Dermis microvascular lymphatic vessel endothelial cell (primary cell): ENCODE data around the gene PRRC2B. TPM values are rescaled to one million over a fixed set of nuclear protein-coding genes. Genes with fewer than 3 reads are reported as not detected.
A peak's percentile ranks its signal among the peaks of the same experiment; 100 is the strongest.
"Not testable (repeated sequence)": the region's sequence is repeated elsewhere in the genome, so short reads cannot be mapped to it uniquely, and the experiment has no call there.

Experiments used
- DNase-seq, 2 donors: peaks; one replicate each; pipeline versions ENCODE4 v3.0.0 to v3.0.0-alpha.2; 2010; ENCODE audit warnings: low read depth in 2 of 2
- total RNA-seq: library from RNA; depleted of rRNA; stranded (reverse); fragments of >200 nt; gene quantifications from 2 replicates; pipeline ENCODE4 v1.2.1, GENCODE V29; 2014

Gene PRRC2B
- total RNA-seq, 1 donor from 2014 or later: 31.1 TPM

GRCh38 chr9:131515559-131516031 lies 121.7 kb downstream of the PRRC2B start:
- DNase-seq: not testable (repeated sequence)

DNA sequence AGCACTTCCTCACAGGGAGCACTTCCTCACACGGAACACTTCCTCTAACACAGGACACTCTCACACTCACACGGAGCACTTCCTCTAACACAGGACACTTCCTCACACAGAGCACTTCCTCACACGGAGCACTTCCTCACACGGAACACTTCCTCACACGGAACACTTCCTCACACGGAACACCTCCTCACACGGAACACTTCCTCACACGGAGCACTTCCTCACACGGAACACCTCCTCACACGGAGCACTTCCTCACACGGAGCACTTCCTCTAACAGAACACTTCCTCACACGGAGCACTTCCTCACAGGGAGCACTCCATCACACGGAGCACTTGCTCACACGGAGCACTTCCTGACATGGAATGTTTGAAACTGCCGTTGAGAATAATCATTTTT lies 122.2 kb downstream of the PRRC2B start:
- DNase-seq: no peak

GRCh38 chr9:131516930-131517329 lies 123.0 kb downstream of the PRRC2B start:
- no peak for DNase-seq

DNA sequence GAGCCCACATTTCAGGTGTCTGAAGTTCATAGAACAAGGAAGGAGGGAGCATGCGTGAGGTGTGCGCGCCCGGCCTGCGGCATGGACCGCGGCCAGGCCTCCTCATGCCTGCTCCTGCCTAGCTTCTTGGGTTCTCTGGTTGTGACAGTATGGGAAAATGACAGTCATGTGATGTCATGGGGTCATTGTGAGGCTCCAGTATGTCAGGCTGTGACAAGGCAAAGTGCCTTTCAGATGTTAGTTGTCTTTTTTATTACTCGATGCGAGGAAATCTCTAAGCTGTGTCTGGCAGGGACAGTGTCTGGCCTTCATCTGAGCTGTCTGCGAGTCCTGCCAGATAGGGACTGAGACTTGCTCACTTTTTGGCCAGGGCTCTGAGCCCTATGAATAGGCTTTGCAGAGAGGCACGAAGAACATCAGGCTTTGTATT lies 123.9 kb downstream of the PRRC2B start:
- no peak for DNase-seq

GRCh38 chr9:131518553-131518952 lies 124.7 kb downstream of the PRRC2B start:
- DNase-seq: no peak

GRCh38 chr9:131520503-131520902 lies 126.6 kb downstream of the PRRC2B start:
- no peak for DNase-seq

GRCh38 chr9:131521203-131521602 lies 127.3 kb downstream of the PRRC2B start:
- DNase-seq: no peak

DNA sequence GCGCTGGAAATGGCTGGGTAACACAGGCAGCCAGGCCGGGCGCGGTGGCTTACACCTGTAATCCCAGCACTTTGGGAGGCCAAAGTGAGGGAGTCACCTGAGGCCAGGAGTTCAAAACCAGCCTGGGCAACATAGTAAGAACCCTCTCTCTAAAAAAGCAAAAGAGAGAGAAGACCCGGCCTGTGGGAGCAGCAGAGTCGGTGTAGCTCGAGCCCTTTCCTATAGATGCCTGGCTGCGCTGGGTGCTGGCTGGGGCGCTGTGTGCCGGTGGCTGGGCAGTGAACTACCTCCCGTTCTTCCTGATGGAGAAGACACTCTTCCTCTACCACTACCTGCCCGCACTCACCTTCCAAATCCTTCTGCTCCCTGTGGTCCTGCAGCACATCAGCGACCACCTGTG lies 127.9 kb downstream of the PRRC2B start:
- DNase-seq: no peak

DNA sequence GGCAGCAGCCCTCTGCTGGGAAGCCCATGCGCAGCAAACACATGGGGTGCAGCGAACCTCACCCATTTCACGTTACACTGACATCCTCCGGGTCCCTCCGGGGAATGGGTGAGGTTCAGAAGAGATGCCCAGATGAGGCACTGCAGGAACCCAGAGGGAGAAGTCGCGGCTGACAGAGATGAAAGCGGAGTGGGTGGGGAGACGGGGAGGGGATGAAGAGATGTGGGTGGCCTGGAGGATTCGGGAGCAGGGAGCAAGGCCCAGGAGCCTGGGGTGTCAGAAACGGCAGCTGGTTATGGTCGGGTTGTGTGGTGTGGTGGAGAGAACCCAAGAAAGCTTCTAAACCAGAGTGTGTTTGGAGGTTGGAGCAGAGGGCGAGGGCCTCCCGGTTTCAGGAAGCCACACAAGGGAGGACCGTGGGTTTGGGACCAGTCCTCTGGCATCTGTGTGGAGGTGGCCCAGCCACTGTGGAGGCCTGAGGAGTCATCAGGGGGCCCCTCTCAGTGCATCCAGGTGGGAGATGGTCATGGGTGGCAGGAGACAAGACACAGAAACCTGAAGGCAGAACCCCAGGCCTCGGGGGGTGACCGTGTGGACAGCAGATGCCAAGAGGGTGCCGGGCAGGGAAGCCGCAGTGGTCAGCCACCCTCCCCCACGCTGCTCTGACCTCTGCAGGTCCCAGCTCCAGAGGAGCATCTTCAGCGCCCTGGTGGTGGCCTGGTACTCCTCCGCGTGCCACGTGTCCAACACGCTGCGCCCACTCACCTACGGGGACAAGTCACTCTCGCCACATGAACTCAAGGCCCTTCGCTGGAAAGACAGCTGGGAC lies 128.6 kb downstream of the PRRC2B start:
- no peak for DNase-seq

DNA sequence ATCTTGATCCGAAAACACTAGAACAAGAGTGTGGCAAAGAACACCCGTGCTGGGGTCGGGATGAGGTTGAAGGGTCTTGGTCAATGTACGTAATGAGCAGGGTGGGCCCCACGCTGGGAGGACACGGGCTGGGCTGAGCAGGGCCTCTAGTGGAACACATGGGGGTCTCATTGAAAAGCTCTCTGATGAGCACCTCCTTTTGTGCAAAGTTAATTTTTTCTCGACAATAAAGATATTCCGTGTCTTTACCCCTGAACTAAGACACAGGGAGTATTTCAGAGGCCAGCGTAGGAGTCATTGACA lies 129.2 kb downstream of the PRRC2B start:
- no peak for DNase-seq

- DNase-seq: no peak
These were observed 129.9 kb downstream of the PRRC2B start for GRCh38 chr9:131523451-131524435.

- DNase-seq: no peak
These were observed 130.9 kb downstream of the PRRC2B start for GRCh38 chr9:131524665-131525315.

GRCh38 chr9:131525643-131526565 lies 132.0 kb downstream of the PRRC2B start:
- no peak for DNase-seq

DNA sequence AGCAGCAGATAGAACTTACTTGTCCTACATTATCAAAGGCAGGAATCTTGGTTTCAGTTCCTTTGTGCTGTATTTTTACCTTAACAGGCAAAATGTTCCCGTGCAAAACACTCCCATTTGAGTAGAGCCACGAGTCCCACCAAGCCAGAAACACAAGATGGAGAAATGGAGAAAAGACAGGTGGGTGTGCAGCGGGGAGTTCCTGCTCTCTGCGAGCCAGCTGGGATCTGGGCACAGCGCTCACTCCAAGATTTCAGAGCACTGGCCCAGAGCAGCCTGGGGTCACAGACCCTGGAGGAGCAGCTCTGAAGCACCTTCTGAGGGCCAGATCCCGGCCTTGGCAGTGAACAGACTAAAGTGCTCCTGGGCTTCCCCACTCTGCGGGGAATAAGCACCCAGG lies 134.3 kb downstream of the PRRC2B start:
- DNase-seq: no peak

DNA sequence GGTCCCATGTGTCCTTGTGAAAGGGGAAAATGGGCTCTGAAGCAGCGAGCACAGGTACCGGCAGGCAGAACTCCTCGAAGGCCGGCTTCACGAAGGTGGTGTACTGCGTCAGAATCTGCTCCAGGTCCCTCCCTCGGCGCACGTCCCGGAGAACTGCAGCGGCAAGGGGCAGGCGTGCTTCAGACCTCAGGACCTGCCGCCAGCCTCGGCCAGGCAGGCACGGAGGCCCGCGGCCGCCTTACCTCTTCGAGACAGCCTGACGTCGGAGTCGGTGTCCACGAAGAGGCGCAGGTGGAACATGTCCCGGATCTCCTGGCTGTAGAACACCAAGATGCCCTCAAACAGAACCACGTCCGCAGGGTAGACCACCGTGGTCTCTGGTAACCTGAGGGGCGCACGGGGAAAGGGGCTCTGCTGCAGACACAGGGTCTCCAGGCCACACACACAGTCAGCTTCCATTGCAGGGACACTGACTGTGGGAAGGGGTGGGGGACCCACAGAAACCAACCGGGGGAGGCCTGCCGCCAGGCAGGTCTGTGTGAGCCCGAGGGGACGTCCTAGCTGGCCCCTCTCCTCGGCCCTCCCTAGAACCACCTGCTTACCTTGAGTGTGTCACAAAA lies 135.1 kb downstream of the PRRC2B start:
- no peak for DNase-seq

DNA sequence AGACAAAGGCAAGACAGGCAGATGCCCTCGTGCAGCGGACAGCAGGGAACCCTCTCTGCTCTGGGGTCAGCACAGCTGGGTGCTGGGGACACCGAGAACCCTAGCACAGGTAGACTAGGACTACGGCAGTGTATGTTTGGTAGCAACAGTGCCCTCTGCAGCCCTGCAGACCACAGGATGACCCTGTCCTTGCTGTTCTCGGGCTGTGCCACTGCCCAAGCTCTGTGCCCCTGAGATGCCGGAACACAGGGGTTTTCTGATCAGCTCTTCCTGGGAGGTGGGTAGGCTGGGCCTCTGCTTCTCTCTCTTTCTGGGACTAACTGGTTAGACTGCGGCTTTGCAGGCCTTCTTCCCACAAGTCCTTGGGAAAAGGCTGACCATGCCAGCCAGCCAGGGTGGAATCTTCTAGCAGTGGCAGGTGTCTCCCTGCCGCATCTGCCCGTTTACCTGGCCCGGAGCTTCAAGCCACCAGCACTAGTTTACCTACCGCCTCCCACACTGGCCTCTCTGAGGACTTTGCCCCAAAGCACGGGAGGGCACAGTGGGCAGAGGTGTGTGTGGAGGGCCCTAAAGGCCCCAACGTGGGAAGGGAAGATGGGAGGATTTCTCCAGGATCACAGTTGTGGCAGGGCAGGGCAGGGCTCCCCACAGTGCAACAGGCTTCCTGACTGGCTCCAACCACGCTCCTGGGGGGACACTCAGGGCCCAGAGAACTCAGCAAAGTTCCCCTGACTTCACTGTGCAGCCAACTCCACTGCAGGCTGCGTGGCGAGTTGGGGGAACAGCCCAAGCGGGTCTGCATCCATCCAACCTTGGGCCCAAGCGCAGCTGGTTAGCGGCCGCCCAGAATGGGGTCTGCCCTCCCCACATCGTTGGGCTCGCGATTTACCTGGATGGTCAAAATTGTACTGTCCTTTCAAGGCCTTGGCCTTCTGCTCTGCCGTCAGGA lies 136.0 kb downstream of the PRRC2B start:
- DNase-seq: no peak

GRCh38 chr9:131530546-131530919 lies 136.6 kb downstream of the PRRC2B start:
- DNase-seq: peak in 1 of 2 donors; percentile 46

DNA sequence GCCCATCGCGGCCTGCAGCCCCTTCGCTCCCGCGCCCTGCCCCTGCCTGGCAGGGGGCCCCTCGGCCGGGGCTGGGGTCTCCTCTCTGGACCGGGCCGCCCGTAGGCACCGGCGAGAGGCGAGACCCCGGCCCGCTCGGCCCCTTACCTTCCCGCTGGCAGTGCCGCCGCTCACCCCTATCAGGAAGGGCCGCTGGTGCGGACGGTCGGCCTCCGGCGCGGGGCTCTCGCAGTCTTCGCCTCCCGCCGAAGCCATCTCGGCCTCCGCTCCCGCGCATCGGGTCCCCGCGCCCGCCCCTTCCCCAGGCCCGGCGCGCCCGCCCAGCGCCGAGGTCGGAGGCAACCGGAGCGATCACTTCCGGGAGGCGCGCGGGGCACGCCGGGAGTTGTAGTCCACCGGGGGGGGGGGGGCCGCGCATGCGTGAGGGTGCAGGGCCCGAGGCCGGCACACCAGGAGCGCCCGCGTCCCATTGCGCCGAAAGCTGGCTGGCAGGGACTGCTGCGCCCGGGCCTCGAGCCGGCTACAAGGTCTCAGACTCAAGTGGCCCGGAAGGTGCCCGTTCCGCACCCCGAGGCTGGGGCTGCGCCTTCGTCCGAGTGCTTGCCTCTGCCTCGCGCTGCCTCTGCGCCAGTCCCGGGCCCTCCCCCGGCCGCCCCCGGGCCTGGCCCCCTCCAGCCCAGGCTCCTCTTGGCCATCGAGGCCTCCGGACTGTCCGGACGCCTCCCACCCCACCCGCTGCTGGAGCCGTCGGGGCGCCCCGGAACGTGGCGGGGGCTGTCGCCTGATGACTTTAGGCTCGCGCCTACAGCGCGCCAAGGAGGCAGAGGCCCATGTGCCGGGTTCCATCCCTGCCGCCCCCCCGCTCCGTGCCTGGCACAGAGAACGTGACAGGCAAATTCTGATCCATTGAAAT lies 137.3 kb downstream of the PRRC2B start, which contains the start of gene UCK1:
Gene UCK1 (minus strand): TSS at position 344 of the 913 bp plus-strand sequence. CDS start 89 bp downstream, at position 255.
- DNase-seq: peak; percentile 44 to 86
